MM.1S (cell line): ENCODE data around the gene AEN.

Experiments
- DNase-seq: peaks from one replicate; pipeline ENCODE4 v3.0.0-alpha.2; 2015
- H2AFZ ChIP-seq: fragments of 300-600 bp; sonication (generic); 2 replicates; pipeline ENCODE4 v1.6.0; 2016; ENCODE audit warnings: antibody characterized with exemption, low read length
- H3F3A ChIP-seq: fragments of 300-600 bp; sonication (generic); 2 replicates; pipeline ENCODE4 v1.6.1; 2016; ENCODE audit warnings: mild to moderate bottlenecking, antibody characterized with exemption, low read length, moderate library complexity, mixed read lengths; ENCODE audit not compliant: insufficient read depth
- H3K27ac ChIP-seq: fragments of 300-600 bp; sonication (generic); 2 replicates; pipeline ENCODE4 v1.5.1; 2016; ENCODE audit warnings: mild to moderate bottlenecking, low read length
- H3K27me3 ChIP-seq: fragments of 300-600 bp; sonication (generic); replicated peaks from 2 replicates; pipeline ENCODE4 v1.6.0; 2016; ENCODE audit warnings: low read length; ENCODE audit not compliant: insufficient read depth
- H3K36me3 ChIP-seq: fragments of 300-600 bp; sonication (generic); replicated peaks from 2 replicates; pipeline ENCODE4 v1.6.1; 2016; ENCODE audit warnings: mild to moderate bottlenecking, low read length, mixed read lengths; ENCODE audit not compliant: insufficient read depth
- H3K4me1 ChIP-seq: fragments of 300-600 bp; sonication (generic); 2 replicates; pipeline ENCODE4 v1.6.1; 2016; ENCODE audit warnings: low read length, mixed read lengths
- H3K4me2 ChIP-seq: fragments of 300-600 bp; sonication (generic); 2 replicates; pipeline ENCODE4 v1.6.0; 2016; ENCODE audit warnings: low read depth, low read length
- H3K4me3 ChIP-seq: fragments of 300-600 bp; sonication (generic); 2 replicates; pipeline ENCODE4 v1.5.1; 2016; ENCODE audit warnings: low read length, mixed read lengths
- H3K79me2 ChIP-seq: fragments of 300-600 bp; sonication (generic); 2 replicates; pipeline ENCODE4 v1.6.1; 2016; ENCODE audit warnings: mixed run types, low read length, mixed read lengths
- H3K9ac ChIP-seq: fragments of 300-600 bp; sonication (generic); 2 replicates; pipeline ENCODE4 v1.6.1; 2016; ENCODE audit warnings: low read length, mixed read lengths
- H3K9me2 ChIP-seq: fragments of 300-600 bp; sonication (generic); replicated peaks from 2 replicates; pipeline ENCODE4 v1.6.1; 2016; ENCODE audit warnings: mild to moderate bottlenecking, low read length, mixed read lengths; ENCODE audit not compliant: insufficient read depth
- H3K9me3 ChIP-seq: fragments of 300-600 bp; sonication (generic); replicated peaks from 2 replicates; pipeline ENCODE4 v1.6.1; 2016; ENCODE audit warnings: mild to moderate bottlenecking, low read length, mixed read lengths; ENCODE audit not compliant: insufficient read depth
- H4K20me1 ChIP-seq: fragments of 300-600 bp; sonication (generic); 2 replicates; pipeline ENCODE4 v1.6.1; 2016; ENCODE audit warnings: mild to moderate bottlenecking, low read length, moderate library complexity, mixed read lengths; ENCODE audit not compliant: insufficient read depth
- EZH2 ChIP-seq: fragments of 300-600 bp; sonication (generic); optimal IDR thresholded peaks from 2 replicates; pipeline ENCODE3; 2017; ENCODE audit warnings: low read depth, mild to moderate bottlenecking, antibody characterized with exemption, low read length, mixed read lengths
- EZH2phosphoT487 ChIP-seq: fragments of 300-600 bp; sonication (generic); IDR thresholded peaks from 2 replicates; pipeline ENCODE4 v1.6.1; 2018; ENCODE audit warnings: antibody characterized with exemption, low read length
- TF ChIP-seq, protein P1 (sequence below): fragments of 300-600 bp; sonication (generic); IDR thresholded peaks from 2 replicates; pipeline ENCODE4 v1.5.1; 2016; ENCODE audit warnings: antibody characterized with exemption, low read length, mixed read lengths

The AEN gene

DNA sequence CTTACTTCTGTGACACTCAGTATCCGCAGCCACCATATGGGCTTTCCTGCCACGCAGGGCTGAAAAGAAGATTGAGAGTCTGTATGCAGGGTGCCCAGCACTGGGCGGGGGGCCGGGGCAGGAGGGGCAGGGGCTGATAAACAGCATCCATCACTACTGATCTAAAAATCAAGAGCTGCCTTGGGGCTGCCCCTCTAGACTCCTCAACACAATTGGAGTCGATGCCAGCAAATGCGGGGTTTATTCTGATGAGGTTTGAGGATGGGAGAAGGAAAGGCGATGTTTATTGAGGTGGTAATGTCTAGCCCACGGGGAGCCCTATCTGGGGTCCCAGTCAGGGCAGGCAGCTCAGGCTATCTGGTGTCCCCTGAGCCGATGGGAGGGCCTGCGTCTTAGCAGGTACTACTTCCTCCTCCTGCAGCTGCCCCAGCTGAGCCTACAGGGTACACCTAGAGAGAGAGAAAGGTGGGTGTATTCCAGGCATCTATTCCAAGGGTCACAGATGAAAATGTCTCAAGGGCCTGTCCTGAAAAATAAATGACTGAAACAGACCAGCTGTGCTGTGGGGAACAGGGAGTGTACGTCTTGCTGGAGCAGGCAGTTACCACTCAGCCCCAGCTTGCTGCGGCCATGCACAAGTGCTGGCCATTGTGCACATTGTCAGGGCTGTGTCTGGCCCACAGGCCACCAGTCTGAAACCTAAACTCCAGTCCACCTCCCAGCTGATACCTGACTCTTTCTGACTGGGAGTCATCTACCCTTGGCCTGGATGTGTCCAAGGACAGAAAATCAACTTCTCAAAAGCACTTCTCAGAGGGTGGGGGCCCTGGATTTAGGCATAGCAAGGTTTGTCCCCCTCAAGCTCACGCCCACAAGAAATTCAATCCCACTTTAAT, 37.2 kb downstream of the AEN start:
- no peak overlapping the region for H2AFZ ChIP-seq
- H3K4me1 ChIP-seq, result peaks cover 21% of the 10 kb centered on the region
- TF ChIP-seq, protein P1, sequence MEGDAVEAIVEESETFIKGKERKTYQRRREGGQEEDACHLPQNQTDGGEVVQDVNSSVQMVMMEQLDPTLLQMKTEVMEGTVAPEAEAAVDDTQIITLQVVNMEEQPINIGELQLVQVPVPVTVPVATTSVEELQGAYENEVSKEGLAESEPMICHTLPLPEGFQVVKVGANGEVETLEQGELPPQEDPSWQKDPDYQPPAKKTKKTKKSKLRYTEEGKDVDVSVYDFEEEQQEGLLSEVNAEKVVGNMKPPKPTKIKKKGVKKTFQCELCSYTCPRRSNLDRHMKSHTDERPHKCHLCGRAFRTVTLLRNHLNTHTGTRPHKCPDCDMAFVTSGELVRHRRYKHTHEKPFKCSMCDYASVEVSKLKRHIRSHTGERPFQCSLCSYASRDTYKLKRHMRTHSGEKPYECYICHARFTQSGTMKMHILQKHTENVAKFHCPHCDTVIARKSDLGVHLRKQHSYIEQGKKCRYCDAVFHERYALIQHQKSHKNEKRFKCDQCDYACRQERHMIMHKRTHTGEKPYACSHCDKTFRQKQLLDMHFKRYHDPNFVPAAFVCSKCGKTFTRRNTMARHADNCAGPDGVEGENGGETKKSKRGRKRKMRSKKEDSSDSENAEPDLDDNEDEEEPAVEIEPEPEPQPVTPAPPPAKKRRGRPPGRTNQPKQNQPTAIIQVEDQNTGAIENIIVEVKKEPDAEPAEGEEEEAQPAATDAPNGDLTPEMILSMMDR, result no peak
- TF ChIP-seq EZH2 (no peak), EZH2phosphoT487 (no peak)
- no peaks in the 10 kb centered on the region for H4K20me1 ChIP-seq
- peak overlapping the region; percentile 59; the same call in 1 of the 2 replicates for H3K9ac ChIP-seq
- peaks cover 33% of the 10 kb centered on the region for H3F3A ChIP-seq
- H3K27me3 ChIP-seq, result no peaks in the 10 kb centered on the region
- no peak overlapping the region for H3K4me2 ChIP-seq
- no peak for DNase-seq
- H3K27ac ChIP-seq, result no peak overlapping the region; the same call in 1 of the 2 replicates
- no peaks in the 10 kb centered on the region for H3K9me2 ChIP-seq
- no peaks in the 10 kb centered on the region for H3K79me2 ChIP-seq
- H3K36me3 ChIP-seq, result no peaks in the 10 kb centered on the region
- no peak overlapping the region for H3K4me3 ChIP-seq
- H3K9me3 ChIP-seq, result no peaks in the 10 kb centered on the region

DNA sequence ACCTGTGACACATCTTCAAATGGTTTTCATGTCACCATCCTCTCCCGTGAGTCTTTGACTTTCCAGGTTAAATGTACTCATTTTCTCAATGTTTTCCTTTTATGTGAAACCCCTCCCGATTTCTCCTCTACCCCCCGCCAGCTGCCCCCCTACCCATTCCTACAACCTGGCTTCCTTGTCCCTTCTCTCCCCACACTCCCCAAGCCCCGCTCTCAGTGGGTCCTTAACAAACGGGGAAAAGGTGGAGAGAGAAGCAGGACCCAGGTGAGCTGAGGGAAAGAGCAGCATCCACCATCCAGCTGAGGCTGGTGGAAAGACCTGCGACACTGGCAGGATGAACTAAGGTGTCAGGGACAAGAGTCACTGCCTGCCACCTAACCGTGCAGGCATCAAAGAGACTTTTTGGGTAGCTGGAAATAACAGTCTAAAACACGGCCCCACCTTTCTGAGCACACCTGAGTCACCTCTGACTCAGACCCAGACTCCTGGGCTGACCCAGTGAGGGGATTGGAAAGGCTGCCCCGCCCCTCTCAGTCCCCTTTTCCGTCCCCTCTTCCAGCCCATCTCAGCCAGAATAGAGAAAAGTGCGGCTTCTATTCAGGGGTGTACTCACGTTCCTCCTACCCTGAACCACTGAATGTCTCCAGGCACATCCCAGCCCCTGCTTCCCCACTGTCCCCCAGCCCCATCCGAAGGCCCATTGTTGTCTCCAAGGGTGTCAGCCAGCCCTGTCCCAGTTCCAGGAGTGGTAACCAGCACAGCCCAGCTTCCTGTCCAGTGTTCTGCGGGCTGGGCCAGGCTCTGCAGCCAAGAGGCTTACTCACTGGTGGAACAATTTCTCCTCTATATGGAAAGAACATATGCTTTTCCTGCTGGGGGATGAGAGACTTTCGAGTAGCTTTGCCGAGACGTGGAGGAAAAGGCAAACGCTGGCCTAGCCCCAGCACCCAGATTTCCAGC, 38.1 kb downstream of the AEN start:
- no peaks in the 10 kb centered on the region for H3K27me3 ChIP-seq
- H3K9ac ChIP-seq, result no peak overlapping the region
- no peaks in the 10 kb centered on the region for H3K9me3 ChIP-seq
- peaks cover 29% of the 10 kb centered on the region for H3F3A ChIP-seq
- no peaks in the 10 kb centered on the region for H3K36me3 ChIP-seq
- no peak for DNase-seq
- no peaks in the 10 kb centered on the region for H3K9me2 ChIP-seq
- no peaks in the 10 kb centered on the region for H3K79me2 ChIP-seq
- TF ChIP-seq, protein P1, result no peak
- TF ChIP-seq EZH2, result no peak
- TF ChIP-seq EZH2phosphoT487, result no peak
- no peak overlapping the region for H3K4me2 ChIP-seq
- peaks cover 21% of the 10 kb centered on the region for H3K4me1 ChIP-seq
- H3K4me3 ChIP-seq, result no peak overlapping the region
- no peak overlapping the region for H2AFZ ChIP-seq
- H3K27ac ChIP-seq, result no peak overlapping the region
- no peaks in the 10 kb centered on the region for H4K20me1 ChIP-seq

DNA sequence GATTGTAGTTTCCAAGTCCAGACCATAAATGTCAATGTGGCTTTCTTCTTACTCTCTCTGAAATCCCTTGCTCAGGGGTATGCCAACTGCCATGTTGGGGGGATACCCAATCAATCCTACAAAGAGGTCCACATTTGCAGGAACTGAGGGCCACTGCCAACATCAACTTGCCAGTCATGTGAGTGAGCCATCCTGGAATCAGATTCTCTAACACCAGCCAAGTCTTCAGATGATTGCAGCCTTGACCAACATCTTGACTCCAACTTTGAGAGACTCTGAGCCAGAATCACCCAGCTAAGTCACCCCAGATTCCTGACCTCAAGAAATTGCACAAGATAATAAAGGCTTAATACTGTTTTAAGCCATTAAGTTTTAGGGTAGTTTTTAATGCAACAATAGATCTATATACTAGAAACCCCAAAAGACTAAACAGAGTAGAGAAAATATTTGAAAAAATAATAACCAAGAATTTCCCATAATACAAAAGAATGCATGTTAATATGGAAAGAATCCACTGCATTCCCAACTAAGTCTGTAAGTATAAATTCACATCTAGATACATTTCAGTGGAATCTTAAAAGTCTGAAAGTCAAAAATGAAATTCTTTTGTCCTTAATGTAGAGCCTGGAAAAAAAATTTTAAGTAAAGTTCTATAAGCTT, 40.0 kb downstream of the AEN start:
- Histone ChIP-seq H3K27ac (no peak overlapping the region), H3K4me1 (peaks cover 15% of the 10 kb centered on the region), H3K9ac (no peak overlapping the region), H3K36me3 (no peaks in the 10 kb centered on the region), H4K20me1 (no peaks in the 10 kb centered on the region), H2AFZ (no peak overlapping the region), H3K9me2 (no peaks in the 10 kb centered on the region), H3K9me3 (no peaks in the 10 kb centered on the region), H3K27me3 (no peaks in the 10 kb centered on the region), H3F3A (peaks cover 13% of the 10 kb centered on the region), H3K4me2 (no peak overlapping the region), H3K4me3 (no peak overlapping the region), H3K79me2 (no peaks in the 10 kb centered on the region)
- TF ChIP-seq EZH2, result no peak
- TF ChIP-seq, protein P1, result no peak
- DNase-seq, result no peak
